ENCODE data around the gene TMEM198. TPM values are rescaled to one million over a fixed set of nuclear protein-coding genes. Genes with fewer than 3 reads are reported as not detected.

TMEM198 gene
- total RNA-seq, 4 donors from 2014 or later: 0.68 to 1.7 (median 1.5) TPM; not detected in 1

DNA sequence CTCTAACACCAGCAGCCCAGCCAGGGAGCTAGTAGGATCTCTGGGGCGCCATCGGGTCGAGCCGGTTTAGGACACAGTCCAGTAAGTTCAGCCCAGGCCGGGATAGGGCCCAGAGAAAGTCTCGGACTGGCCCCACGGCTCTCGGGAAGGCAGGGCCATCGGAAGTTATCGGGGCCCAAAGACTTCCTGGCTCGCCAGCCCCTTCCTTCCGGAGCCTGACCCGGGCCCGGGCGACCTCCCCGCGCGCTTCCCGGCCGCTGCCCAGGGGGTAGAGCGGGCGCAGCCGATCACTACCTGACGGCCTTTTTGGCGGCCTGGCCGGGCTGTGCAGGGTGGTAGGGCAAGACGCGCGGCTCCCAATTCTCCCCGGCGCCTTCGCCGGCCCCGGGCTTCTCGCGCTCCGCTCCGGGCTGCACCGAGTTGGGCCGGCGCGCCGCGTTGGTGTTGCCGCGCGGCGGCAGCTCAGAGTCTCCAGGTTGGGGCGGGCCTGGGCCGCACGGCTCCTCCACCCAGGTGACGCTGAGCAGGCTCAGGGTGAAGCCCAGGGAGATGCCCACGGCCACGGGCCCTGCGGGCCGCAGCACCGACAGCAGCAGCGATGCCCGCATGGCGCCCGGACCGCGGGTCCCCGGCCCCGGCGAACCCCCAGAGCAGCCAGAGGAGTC lies 765 bp upstream of the TMEM198 start:
- TF ChIP-seq, protein P1, sequence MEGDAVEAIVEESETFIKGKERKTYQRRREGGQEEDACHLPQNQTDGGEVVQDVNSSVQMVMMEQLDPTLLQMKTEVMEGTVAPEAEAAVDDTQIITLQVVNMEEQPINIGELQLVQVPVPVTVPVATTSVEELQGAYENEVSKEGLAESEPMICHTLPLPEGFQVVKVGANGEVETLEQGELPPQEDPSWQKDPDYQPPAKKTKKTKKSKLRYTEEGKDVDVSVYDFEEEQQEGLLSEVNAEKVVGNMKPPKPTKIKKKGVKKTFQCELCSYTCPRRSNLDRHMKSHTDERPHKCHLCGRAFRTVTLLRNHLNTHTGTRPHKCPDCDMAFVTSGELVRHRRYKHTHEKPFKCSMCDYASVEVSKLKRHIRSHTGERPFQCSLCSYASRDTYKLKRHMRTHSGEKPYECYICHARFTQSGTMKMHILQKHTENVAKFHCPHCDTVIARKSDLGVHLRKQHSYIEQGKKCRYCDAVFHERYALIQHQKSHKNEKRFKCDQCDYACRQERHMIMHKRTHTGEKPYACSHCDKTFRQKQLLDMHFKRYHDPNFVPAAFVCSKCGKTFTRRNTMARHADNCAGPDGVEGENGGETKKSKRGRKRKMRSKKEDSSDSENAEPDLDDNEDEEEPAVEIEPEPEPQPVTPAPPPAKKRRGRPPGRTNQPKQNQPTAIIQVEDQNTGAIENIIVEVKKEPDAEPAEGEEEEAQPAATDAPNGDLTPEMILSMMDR (IDR thresholded peaks at IDR 0.05; ENCODE audit: low read depth): no peak

DNA sequence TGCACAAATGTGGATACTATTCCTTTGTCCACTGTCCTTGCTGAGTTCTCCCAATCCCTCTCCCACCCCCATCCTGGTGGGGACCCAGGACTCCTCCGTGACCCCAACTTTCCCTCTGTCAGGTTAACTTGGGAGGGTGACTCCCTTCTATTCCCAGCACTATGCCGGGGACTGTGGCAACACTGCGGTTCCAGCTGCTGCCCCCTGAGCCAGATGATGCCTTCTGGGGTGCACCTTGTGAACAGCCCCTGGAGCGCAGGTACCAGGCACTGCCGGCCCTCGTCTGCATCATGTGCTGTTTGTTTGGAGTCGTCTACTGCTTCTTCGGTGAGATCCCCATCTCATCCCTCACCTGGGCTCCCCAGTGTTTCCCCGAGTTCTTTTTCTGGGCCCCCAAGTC lies 739 bp downstream of the TMEM198 start:
- TF ChIP-seq, protein P1 (IDR thresholded peaks at IDR 0.05; ENCODE audit: low read depth): no peak

DNA sequence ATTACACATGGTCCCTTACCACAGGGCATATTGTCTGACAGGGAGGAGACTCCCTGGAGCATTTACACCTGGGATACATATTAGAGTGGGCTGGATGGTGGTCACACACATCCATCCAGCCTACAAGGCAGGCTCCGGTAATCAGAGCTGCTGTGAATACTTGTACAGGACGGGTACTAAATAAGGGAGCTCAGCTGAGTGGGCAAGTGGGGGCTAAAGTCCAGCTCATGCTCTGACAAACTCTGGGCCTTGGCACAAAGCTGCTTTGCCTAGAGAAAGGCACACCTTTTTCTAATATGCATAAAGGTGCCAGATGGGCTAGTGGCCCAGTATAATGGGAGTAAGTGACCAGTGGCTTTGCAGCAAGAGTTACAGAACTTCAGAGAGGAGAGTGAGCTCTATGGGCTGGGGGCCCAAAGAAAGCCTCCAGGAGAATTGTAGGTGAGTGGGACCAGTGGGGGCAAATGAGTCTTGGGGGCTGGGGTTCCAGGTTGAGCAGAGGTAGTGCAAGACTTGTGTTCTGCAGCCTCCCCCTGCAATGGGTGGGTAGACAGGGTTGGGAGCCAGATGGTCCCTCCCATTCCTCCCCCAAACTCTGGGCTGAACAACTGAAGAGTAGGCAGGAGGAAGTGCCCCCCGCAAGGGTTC lies 1.6 kb downstream of the TMEM198 start:
- TF ChIP-seq, protein P1 (IDR thresholded peaks at IDR 0.05; ENCODE audit: low read depth): no peak

DNA sequence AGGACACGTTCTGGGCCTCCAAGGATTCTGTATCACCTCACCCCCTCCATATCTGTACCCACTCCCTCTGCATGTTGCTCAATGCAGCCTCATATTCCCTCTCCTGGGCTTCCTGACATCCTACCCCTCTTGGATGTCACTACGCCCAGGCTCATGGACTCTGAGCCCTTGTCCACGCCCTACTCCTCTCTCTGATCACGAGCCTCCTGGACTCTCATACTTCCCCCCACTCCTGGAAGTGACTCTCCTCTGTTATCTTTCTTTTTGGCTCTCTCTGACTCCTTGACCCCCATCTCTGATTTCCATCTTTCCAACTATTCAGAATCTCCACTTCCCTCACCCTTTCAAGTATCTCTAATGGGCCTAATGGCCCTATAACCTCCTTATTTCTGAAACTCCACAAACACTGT lies 2.1 kb downstream of the TMEM198 start:
- TF ChIP-seq, protein P1 (IDR thresholded peaks at IDR 0.05; ENCODE audit: low read depth): no peak

DNA sequence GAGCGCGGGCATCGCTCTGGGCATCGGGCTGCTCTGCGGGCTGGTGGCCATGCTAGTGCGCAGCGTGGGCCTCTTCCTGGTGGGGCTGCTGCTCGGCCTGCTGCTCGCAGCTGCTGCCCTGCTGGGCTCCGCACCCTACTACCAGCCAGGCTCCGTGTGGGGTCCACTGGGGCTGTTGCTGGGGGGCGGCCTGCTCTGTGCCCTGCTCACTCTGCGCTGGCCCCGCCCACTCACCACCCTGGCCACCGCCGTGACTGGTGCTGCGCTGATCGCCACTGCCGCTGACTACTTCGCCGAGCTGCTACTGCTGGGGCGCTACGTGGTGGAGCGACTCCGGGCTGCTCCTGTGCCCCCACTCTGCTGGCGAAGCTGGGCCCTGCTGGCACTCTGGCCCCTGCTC lies 3.8 kb downstream of the TMEM198 start:
- TF ChIP-seq, protein P1 (IDR thresholded peaks at IDR 0.05; ENCODE audit: low read depth): no peak

DNA sequence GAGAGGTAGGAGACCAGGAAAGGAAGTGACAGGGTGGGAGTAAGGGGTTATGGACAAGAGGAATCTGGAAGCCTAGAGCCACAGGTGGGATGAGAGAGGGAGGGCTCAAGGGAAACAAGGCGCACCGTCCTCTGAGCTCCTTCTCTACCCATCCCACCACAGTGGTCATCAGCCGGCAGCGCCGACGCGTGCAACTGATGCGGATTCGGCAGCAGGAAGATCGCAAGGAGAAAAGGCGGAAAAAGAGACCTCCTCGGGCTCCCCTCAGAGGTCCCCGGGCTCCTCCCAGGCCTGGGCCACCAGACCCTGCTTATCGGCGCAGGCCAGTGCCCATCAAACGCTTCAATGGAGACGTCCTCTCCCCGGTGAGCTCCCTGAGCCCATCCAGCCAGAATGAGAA lies 5.2 kb downstream of the TMEM198 start:
- TF ChIP-seq, protein P1 (IDR thresholded peaks at IDR 0.05; ENCODE audit: low read depth): no peak

DNA sequence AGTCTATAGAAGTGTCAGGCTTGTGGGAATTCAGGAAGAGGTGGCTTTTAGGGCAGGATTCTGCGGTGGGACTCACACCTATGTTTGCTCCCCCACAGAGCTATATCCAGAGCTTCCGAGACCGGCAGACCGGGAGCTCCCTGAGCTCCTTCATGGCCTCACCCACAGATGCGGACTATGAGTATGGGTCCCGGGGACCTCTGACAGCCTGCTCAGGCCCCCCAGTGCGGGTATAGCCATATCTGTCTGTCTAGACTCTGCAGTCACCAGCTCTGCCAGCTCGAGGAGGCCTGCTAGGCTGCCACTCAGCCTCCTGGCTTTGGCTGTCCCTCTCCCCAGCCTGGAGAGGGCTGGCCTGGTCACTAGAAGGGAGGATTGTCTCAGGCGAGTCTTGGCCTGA lies 5.8 kb downstream of the TMEM198 start:
- TF ChIP-seq, protein P1 (IDR thresholded peaks at IDR 0.05; ENCODE audit: low read depth): no peak

All from subcutaneous adipose tissue (tissue), 4 donors.